DOHH2 (cell line): ENCODE measurements around the gene KBTBD2.

Source experiments
- H3F3A ChIP-seq: fragments of 200-600 bp; sonication (generic), shearing (Covaris generic); 2 replicates; pipeline ENCODE4 v1.6.0; 2016; ENCODE audit warnings: antibody characterized with exemption, mild to moderate bottlenecking; ENCODE audit not compliant: control insufficient read depth, insufficient read depth
- H3K27ac ChIP-seq: fragments of 200-600 bp; sonication (generic); 2 replicates; pipeline ENCODE4 v1.5.1; 2014; ENCODE audit warnings: low read depth, mild to moderate bottlenecking, low read length, moderate library complexity
- H3K27me3 ChIP-seq: fragments of 200-600 bp; sonication (generic); 2 replicates; pipeline ENCODE4 v1.6.1; 2014; ENCODE audit warnings: mild to moderate bottlenecking, low read length, mixed read lengths; ENCODE audit not compliant: control insufficient read depth
- H3K36me3 ChIP-seq: fragments of 200-600 bp; sonication (generic); 2 replicates; pipeline ENCODE4 v1.6.1; 2014; ENCODE audit warnings: mild to moderate bottlenecking, low read length, moderate library complexity, mixed read lengths; ENCODE audit not compliant: control insufficient read depth
- H3K4me1 ChIP-seq: fragments of 200-600 bp; sonication (generic); 2 replicates; pipeline ENCODE4 v1.6.1; 2014; ENCODE audit warnings: mild to moderate bottlenecking, low read length, mixed read lengths; ENCODE audit not compliant: control insufficient read depth
- H3K4me2 ChIP-seq: fragments of 200-600 bp; sonication (generic); 2 replicates; pipeline ENCODE4 v1.6.0; 2014; ENCODE audit warnings: mild to moderate bottlenecking, low read length, moderate library complexity
- H3K4me3 ChIP-seq: fragments of 200-600 bp; sonication (generic); 2 replicates; pipeline ENCODE4 v1.5.1; 2014; ENCODE audit warnings: mild to moderate bottlenecking, low read length, mixed read lengths
- H3K79me2 ChIP-seq: fragments of 200-600 bp; sonication (generic); 2 replicates; pipeline ENCODE4 v1.6.1; 2014; ENCODE audit warnings: mild to moderate bottlenecking, low read length, mixed read lengths; ENCODE audit not compliant: control insufficient read depth
- H3K9me2 ChIP-seq: fragments of 200-600 bp; sonication (generic); replicated peaks from 2 replicates; pipeline ENCODE4 v1.6.1; 2014; ENCODE audit warnings: mild to moderate bottlenecking, low read length, mixed read lengths; ENCODE audit not compliant: control insufficient read depth
- H3K9me3 ChIP-seq: fragments of 200-600 bp; sonication (generic); 2 replicates; pipeline ENCODE4 v1.6.1; 2014; ENCODE audit warnings: antibody characterized with exemption, low read length, mixed read lengths; ENCODE audit not compliant: control insufficient read depth, insufficient read depth
- H4K20me1 ChIP-seq: fragments of 200-600 bp; sonication (generic); 2 replicates; pipeline ENCODE4 v1.6.0; 2014; ENCODE audit warnings: low read depth, mild to moderate bottlenecking, antibody characterized with exemption, low read length, moderate library complexity; ENCODE audit not compliant: control insufficient read depth, insufficient read depth
- EZH2phosphoT487 ChIP-seq: fragments of 200-600 bp; sonication (generic); IDR thresholded peaks from 2 replicates; pipeline ENCODE4 v1.6.1; 2017; ENCODE audit warnings: borderline replicate concordance, mild to moderate bottlenecking, antibody characterized with exemption, low read length, moderate library complexity, mixed read lengths
- TF ChIP-seq, protein P1 (sequence below): fragments of 200-600 bp; sonication (generic); IDR thresholded peaks from one replicate; pipeline ENCODE4 v1.5.1; 2014; ENCODE audit warnings: antibody characterized with exemption, mild to moderate bottlenecking, low read depth, low read length; ENCODE audit not compliant: poor library complexity, severe bottlenecking

The KBTBD2 gene

DNA sequence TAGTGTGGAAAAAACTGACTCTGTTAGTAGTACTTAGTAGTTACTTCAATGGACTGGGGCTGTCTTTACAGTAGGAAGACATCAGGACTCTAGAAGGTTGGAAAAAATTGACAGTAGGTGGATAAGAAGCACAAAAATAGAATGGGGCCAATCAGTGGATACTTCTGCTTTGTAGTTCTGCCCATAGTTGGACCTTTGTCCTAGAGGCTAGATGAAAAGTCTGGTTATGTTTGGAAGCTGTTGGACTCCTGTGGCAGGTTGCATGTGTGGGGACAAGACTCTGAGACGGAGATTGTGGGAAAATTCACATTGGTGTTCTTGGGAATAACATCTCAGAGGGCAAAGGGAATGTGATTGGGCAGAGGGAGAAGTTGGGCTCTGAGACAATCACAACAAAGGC is 18.6 kb upstream of the KBTBD2 start:
- peaks cover 3% of the 10 kb centered on the region; the same call in 1 of the 2 replicates for H3K27me3 ChIP-seq
- H3K36me3 ChIP-seq, result no peaks in the 10 kb centered on the region
- no peak for TF ChIP-seq EZH2phosphoT487
- TF ChIP-seq, protein P1, sequence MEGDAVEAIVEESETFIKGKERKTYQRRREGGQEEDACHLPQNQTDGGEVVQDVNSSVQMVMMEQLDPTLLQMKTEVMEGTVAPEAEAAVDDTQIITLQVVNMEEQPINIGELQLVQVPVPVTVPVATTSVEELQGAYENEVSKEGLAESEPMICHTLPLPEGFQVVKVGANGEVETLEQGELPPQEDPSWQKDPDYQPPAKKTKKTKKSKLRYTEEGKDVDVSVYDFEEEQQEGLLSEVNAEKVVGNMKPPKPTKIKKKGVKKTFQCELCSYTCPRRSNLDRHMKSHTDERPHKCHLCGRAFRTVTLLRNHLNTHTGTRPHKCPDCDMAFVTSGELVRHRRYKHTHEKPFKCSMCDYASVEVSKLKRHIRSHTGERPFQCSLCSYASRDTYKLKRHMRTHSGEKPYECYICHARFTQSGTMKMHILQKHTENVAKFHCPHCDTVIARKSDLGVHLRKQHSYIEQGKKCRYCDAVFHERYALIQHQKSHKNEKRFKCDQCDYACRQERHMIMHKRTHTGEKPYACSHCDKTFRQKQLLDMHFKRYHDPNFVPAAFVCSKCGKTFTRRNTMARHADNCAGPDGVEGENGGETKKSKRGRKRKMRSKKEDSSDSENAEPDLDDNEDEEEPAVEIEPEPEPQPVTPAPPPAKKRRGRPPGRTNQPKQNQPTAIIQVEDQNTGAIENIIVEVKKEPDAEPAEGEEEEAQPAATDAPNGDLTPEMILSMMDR, result no peak
- no peak overlapping the region for H3K4me2 ChIP-seq
- no peaks in the 10 kb centered on the region for H3K9me2 ChIP-seq
- H3K27ac ChIP-seq, result no peak overlapping the region
- H3K79me2 ChIP-seq, result no peaks in the 10 kb centered on the region
- no peaks in the 10 kb centered on the region for H4K20me1 ChIP-seq
- H3K4me1 ChIP-seq, result no peaks in the 10 kb centered on the region
- H3F3A ChIP-seq, result no peaks in the 10 kb centered on the region
- H3K4me3 ChIP-seq, result no peak overlapping the region
- no peaks in the 10 kb centered on the region for H3K9me3 ChIP-seq

DNA sequence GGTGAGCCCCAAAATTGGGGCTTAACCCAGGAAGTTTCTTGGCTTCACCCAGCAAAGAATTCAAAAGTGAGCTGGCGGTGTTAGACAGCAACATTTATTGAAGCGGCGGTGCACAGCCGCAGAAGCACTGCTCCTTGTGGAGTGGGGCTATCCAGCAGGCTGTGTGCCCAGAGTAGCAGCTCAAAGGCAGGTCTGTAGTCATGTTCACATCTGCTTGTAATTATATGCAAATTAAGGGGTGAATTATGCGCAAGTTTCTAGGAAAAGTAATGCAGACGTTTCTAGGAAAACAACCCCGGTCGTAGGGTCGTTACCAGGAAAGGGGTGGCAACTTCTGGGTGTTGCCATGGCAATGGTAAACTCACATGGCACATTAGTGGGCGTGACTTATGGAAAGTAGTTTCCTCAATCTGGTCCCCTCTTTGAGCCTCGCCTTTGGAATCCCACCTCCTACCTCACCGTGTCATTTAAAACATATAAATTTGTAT is 13.7 kb upstream of the KBTBD2 start:
- H3K79me2 ChIP-seq, result no peaks in the 10 kb centered on the region
- H3K27ac ChIP-seq, result no peak overlapping the region
- H3K36me3 ChIP-seq, result no peaks in the 10 kb centered on the region
- H3F3A ChIP-seq, result no peaks in the 10 kb centered on the region
- H3K27me3 ChIP-seq, result peaks cover 5% of the 10 kb centered on the region; the same call in 1 of the 2 replicates
- no peaks in the 10 kb centered on the region for H3K9me3 ChIP-seq
- no peaks in the 10 kb centered on the region for H4K20me1 ChIP-seq
- H3K4me3 ChIP-seq, result no peak overlapping the region
- H3K4me2 ChIP-seq, result no peak overlapping the region
- TF ChIP-seq EZH2phosphoT487, result no peak
- TF ChIP-seq, protein P1, result no peak
- H3K9me2 ChIP-seq, result no peaks in the 10 kb centered on the region
- H3K4me1 ChIP-seq, result no peaks in the 10 kb centered on the region

DNA sequence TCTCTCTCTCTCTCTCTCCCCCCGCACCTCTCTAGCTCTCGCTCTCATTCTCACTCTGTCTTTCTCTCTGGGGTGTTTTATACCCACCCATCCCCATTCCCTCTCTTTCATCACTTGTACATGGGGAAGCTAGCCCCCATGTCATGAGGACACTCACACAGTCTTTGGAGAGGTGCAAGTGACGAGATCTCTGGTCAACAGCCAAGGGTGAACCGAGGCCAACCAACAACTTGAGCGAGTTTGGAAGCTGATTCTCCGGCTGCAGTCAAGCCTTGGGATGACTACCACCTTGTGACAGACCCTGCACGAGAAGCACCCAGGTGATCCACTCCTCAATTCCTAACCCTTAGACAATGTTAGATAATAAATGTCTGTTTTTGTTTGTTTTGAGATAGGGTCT is 10.1 kb upstream of the KBTBD2 start:
- Histone ChIP-seq H3K36me3 (no peaks in the 10 kb centered on the region), H4K20me1 (no peaks in the 10 kb centered on the region), H3K9me3 (no peaks in the 10 kb centered on the region), H3K9me2 (no peaks in the 10 kb centered on the region), H3K4me3 (no peak overlapping the region), H3K4me1 (no peaks in the 10 kb centered on the region), H3F3A (0 out of 2 replicates have a peak, but pooled peaks cover 5% of the 10 kb centered on the region), H3K27ac (no peak overlapping the region), H3K4me2 (no peak overlapping the region), H3K27me3 (peaks cover 17% of the 10 kb centered on the region; the same call in 1 of the 2 replicates), H3K79me2 (no peaks in the 10 kb centered on the region)
- no peak for TF ChIP-seq EZH2phosphoT487
- TF ChIP-seq, protein P1, result no peak
